CD4-positive, CD25-positive, alpha-beta regulatory T cell (primary cell): ENCODE data around the gene NDUFA6. TPM values are rescaled to one million over a fixed set of nuclear protein-coding genes. Genes with fewer than 3 reads are reported as not detected.
"Not testable (repeated sequence)": the region's sequence is repeated elsewhere in the genome, so short reads cannot be mapped to it uniquely, and the experiment has no call there.

Source experiments
- ATAC-seq, 2 donors: fragments of 150-1000 bp; cut with Tn5 transposase; one replicate each; pipeline ENCODE4 v1.10.0; 2021; ENCODE audit warnings: low read depth in 2 of 2, moderate number of reproducible peaks in 2 of 2, moderate library complexity in 1 of 2
- DNase-seq, 3 donors: peaks; one replicate each; pipeline versions ENCODE4 v3.0.0 to v3.0.0-alpha.2; 2012 to 2022; ENCODE audit warnings: mixed read lengths in 1 of 3
- H3K27ac ChIP-seq: one replicate; pipeline ENCODE4 v1.7.0; 2013; ENCODE audit warnings: mild to moderate bottlenecking, low read length; ENCODE audit not compliant: insufficient read depth, poor library complexity, severe bottlenecking
- H3K27me3 ChIP-seq: one replicate; pipeline ENCODE4 v1.7.0; 2013; ENCODE audit warnings: low read length; ENCODE audit not compliant: control insufficient read depth, insufficient read depth
- H3K36me3 ChIP-seq: one replicate; pipeline ENCODE4 v1.7.0; 2013; ENCODE audit warnings: mild to moderate bottlenecking, low read length, moderate library complexity; ENCODE audit not compliant: control insufficient read depth, insufficient read depth
- H3K4me1 ChIP-seq: 2 replicates; pipeline ENCODE4 v1.7.0; 2013; ENCODE audit warnings: mild to moderate bottlenecking, low read length; ENCODE audit not compliant: insufficient read depth, control insufficient read depth, poor library complexity, severe bottlenecking
- H3K4me3 ChIP-seq: one replicate; pipeline ENCODE4 v1.7.0; 2013; ENCODE audit warnings: low read depth, mild to moderate bottlenecking, low read length, moderate library complexity
- H3K9me3 ChIP-seq, 2 experiments: 1 replicate in 1 of 2; 2 replicates in 1 of 2; pipeline ENCODE4 v1.7.0; 2013; ENCODE audit warnings: low read length in 2 of 2, mild to moderate bottlenecking in 1 of 2, moderate library complexity in 1 of 2; ENCODE audit not compliant: control insufficient read depth in 2 of 2
- H3K27ac Mint-ChIP-seq, 3 donors: one replicate each; pipeline ENCODE4 v1.8.0; 2020 to 2022; ENCODE audit warnings: mild to moderate bottlenecking in 3 of 3, mixed read lengths in 3 of 3, moderate library complexity in 2 of 3
- H3K27me3 Mint-ChIP-seq: one replicate; pipeline ENCODE4 v1.8.0; 2022; ENCODE audit warnings: mild to moderate bottlenecking, mixed read lengths
- H3K36me3 Mint-ChIP-seq: one replicate; pipeline ENCODE4 v1.8.0; 2020; ENCODE audit warnings: mixed read lengths
- H3K4me1 Mint-ChIP-seq, 4 donors: one replicate each; pipeline ENCODE4 v1.8.0; 2020 to 2022; ENCODE audit warnings: mixed read lengths in 4 of 4, mild to moderate bottlenecking in 1 of 4
- H3K4me3 Mint-ChIP-seq, 4 donors: one replicate each; pipeline ENCODE4 v1.8.0; 2020 to 2022; ENCODE audit warnings: mild to moderate bottlenecking in 4 of 4, mixed read lengths in 4 of 4, moderate library complexity in 3 of 4
- H3K9me3 Mint-ChIP-seq, 7 donors: one replicate each; pipeline ENCODE4 v1.8.0; 2020 to 2022; ENCODE audit warnings: mixed read lengths in 7 of 7, mild to moderate bottlenecking in 3 of 7, moderate library complexity in 2 of 7
- polyA plus RNA-seq, 4 donors: library from polyadenylated mRNA; unstranded; fragments of 300-500 nt; fragmentation: Illumina TruSeq; gene quantifications; one replicate each; pipeline ENCODE4 v1.2.3, GENCODE V29; 2021
- total RNA-seq: library from RNA; stranded (reverse); gene quantifications from one replicate; pipeline ENCODE4 v1.2.3, GENCODE V29; 2022

Gene NDUFA6
- total and polyA plus RNA-seq, 5 donors from 2014 or later = 60.2 to 216 (median 156) TPM

DNA sequence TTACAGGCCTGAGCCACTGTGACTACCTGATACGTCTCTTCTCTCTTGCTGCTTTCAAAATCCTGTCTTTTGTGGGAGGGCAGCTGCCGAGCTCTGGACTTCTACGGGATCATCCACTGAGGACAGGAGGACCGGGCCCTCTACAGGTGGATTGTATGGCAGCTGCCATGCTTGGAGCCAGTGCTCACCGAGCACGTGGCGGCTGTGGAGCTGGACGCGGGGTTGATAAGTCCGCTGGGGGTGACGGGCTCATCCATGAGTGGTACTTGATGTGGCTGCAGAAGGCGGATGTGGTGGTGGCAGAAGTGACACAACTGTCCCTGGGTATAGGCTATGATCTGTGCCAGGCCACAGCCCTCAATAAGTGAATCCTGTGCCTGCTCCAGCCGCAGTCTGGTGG is 41.9 kb upstream of the NDUFA6 start:
- DNase-seq = no peak
- H3K27ac Mint-ChIP-seq = no peak overlapping the region

DNA sequence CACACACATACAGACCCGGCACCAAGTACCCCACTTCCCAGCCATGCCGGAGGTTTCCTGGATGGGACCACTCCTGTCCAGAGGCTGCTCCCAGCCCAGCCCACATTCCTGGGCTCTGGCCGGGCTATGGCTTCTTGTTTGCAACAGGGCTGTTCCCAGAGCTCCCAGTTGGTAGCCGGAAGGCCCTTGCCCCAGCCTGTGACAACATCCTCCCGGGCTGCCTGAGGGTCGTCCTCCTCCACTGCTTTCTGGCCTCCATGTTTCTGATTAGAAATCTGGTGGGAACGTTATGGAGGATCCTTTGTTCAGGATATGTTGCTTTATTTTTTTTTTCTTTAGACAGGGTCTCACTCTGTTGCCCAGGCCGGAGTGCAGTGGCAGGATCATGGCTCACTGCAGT is 41.0 kb upstream of the NDUFA6 start:
- Mint-ChIP-seq H3K36me3 (no peaks in the 10 kb centered on the region), H3K27ac (peak overlapping the region in 1 of 3 donors; percentile 34), H3K27me3 (no peaks in the 10 kb centered on the region)

More for the DNA sequence above, 41.9 kb upstream of the NDUFA6 start:
- Histone ChIP-seq H3K4me1 (no peaks in the 10 kb centered on the region), H3K4me3 (no peak overlapping the region), H3K27me3 (no peaks in the 10 kb centered on the region), H3K9me3 (no peaks in the 10 kb centered on the region), H3K27ac (no peak overlapping the region), H3K36me3 (no peaks in the 10 kb centered on the region)
- Mint-ChIP-seq H3K9me3 (no peaks in the 10 kb centered on the region), H3K4me1 (peaks cover 0 to 2% (median 0%) of the 10 kb centered on the region in 4 donors), H3K36me3 (no peaks in the 10 kb centered on the region), H3K27me3 (no peaks in the 10 kb centered on the region), H3K4me3 (no peak overlapping the region)
- no peak for ATAC-seq

DNA sequence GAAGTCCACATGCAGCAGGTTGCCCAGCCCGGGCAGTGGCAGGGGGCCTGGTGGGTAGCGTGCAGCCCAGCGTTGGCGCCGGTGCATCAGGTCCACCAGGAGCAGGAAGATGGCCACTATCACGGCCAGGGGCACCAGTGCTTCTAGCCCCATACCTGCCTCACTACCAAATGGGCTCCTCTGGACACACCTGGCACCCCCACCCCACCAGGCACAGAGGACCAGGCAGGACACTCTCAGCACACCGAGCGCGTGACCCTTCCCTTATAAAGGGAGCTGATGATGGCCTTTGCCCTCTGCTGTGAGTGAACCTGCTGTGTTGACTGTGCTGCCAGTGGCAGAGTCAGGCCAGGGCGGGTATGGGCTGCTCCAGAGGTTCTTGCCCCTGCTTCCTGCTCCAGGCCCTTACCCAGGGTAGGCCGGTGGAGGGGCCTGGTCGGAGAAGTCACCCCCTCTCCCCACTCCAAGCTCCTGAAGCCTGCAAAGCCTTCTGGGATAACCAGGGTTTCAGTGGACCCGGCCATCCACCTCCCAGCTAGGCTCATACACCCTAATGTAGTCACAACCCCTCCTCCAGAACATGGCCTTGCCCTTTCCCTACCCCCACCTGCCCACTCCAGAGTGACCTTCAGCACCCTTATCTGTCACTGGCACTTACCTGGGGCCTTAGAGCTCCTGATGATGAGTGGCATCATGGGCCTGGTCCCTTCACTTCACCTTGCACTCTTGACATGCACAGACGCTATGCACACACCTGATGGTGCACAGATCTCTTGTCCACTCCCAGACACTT is 40.3 kb upstream of the NDUFA6 start, which contains the start of gene CYP2D6:
Gene CYP2D6, minus strand, starts transcription at position 172 of the 793 bp plus-strand sequence. Its CDS starts 19 bp downstream, at position 153.
- not testable (repeated sequence) for H3K4me1 ChIP-seq, H3K36me3 Mint-ChIP-seq, DNase-seq, H3K27me3 Mint-ChIP-seq, H3K36me3 ChIP-seq, H3K4me3 ChIP-seq, H3K4me1 Mint-ChIP-seq, H3K9me3 Mint-ChIP-seq, ATAC-seq, H3K27ac ChIP-seq, H3K9me3 ChIP-seq, H3K27me3 ChIP-seq
- Mint-ChIP-seq H3K4me3 (peak within 1 kb of the TSS in 1 of 4 donors; percentile 68), H3K27ac (peak within 1 kb of the TSS; percentile 34 to 82 (median 81))

More for the DNA sequence above, 41.0 kb upstream of the NDUFA6 start:
- no peaks in the 10 kb centered on the region for H3K27me3 ChIP-seq
- DNase-seq = no peak
- no peaks in the 10 kb centered on the region for H3K36me3 ChIP-seq
- no peaks in the 10 kb centered on the region for H3K4me1 ChIP-seq
- Mint-ChIP-seq H3K9me3 (no peaks in the 10 kb centered on the region), H3K4me1 (peaks cover 0 to 2% (median 0%) of the 10 kb centered on the region in 4 donors), H3K4me3 (peak overlapping the region in 1 of 4 donors; percentile 68)
- H3K4me3 ChIP-seq = no peak overlapping the region
- H3K9me3 ChIP-seq = no peaks in the 10 kb centered on the region
- ATAC-seq = no peak
- H3K27ac ChIP-seq = no peak overlapping the region

DNA sequence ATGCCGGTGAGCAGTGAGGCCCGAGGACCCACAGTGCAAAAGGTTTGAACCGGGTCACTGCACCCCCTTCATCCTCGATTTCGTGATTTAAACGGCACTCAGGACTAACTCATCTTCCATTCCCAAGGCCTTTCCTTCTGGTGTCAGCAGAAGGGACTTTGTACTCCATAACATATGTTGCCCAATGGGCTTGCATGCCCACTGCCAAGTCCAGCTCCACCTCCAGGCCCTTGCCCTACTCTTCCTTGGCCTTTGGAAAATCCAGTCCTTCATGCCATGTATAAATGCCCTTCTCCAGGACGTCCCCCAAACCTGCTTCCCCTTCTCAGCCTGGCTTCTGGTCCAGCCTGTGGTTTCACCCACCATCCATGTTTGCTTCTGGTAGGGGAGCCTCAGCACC is 39.6 kb upstream of the NDUFA6 start:
- H3K9me3 Mint-ChIP-seq, H3K9me3 ChIP-seq, H3K36me3 Mint-ChIP-seq, H3K4me3 ChIP-seq, H3K27me3 Mint-ChIP-seq, H3K36me3 ChIP-seq, DNase-seq, H3K27ac ChIP-seq, H3K4me1 ChIP-seq, ATAC-seq, H3K27me3 ChIP-seq, H3K4me1 Mint-ChIP-seq, H3K4me3 Mint-ChIP-seq: not testable (repeated sequence)
- peak overlapping the region in 1 of 3 donors; percentile 82 for H3K27ac Mint-ChIP-seq

DNA sequence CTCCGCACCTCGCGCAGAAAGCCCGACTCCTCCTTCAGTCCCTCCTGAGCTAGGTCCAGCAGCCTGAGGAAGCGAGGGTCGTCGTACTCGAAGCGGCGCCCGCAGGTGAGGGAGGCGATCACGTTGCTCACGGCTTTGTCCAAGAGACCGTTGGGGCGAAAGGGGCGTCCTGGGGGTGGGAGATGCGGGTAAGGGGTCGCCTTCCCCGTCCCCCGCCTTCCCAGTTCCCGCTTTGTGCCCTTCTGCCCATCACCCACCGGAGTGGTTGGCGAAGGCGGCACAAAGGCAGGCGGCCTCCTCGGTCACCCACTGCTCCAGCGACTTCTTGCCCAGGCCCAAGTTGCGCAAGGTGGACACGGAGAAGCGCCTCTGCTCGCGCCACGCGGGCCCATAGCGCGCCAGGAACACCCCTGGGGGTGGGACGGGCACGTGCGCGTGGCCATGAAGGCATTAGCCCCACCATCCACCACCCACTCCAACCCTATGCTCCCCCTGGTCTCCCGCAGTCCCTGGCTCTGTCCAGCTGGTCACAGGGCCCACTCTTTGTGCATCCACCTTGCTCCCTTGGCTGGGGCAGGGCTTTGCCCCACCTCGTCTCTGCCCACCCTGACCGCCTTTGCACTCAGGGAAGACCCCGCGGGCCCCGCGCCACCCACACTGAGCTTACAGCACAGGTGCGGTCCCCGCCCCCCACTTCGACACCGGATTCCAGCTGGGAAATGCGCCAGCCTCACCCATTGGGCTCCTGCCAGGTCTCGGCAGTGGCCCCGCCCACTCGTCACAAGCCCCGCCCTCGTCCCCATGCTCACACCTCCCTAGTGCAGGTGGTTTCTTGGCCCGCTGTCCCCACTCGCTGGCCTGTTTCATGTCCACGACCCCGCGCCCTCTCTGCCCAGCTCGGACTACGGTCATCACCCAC is 38.5 kb upstream of the NDUFA6 start:
- ATAC-seq, H3K27me3 Mint-ChIP-seq, H3K27me3 ChIP-seq, H3K36me3 Mint-ChIP-seq, H3K4me1 Mint-ChIP-seq, DNase-seq, H3K9me3 ChIP-seq, H3K9me3 Mint-ChIP-seq, H3K4me1 ChIP-seq, H3K4me3 Mint-ChIP-seq, H3K27ac ChIP-seq, H3K4me3 ChIP-seq, H3K36me3 ChIP-seq: not testable (repeated sequence)
- peak overlapping the region in 1 of 3 donors; percentile 81 for H3K27ac Mint-ChIP-seq

DNA sequence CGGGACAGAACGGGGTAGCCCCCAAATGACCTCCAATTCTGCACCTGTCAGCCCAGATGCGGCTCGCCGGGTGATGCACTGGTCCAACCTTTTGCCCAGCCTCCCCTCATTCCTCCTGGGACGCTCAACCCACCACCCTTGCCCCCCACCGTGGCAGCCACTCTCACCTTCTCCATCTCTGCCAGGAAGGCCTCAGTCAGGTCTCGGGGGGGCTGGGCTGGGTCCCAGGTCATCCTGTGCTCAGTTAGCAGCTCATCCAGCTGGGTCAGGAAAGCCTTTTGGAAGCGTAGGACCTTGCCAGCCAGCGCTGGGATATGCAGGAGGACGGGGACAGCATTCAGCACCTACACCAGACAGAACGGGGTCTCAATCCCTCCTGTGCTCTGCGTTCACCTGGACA is 37.4 kb upstream of the NDUFA6 start:
- not testable (repeated sequence) for DNase-seq

DNA sequence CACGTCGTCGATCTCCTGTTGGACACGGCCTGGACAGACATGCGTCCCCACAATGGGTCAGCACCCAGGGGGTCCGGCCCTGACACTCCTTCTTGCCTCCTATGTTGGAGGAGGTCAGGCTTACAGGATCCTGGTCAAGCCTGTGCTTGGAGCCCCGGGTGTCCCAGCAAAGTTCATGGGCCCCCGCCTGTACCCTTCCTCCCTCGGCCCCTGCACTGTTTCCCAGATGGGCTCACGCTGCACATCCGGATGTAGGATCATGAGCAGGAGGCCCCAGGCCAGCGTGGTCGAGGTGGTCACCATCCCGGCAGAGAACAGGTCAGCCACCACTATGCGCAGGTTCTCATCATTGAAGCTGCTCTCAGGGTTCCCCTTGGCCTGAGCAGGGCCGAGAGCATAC is 37.0 kb upstream of the NDUFA6 start:
- Histone ChIP-seq H3K27me3 (no peaks in the 10 kb centered on the region), H3K36me3 (no peaks in the 10 kb centered on the region), H3K9me3 (no peaks in the 10 kb centered on the region), H3K4me3 (no peak overlapping the region), H3K4me1 (no peaks in the 10 kb centered on the region), H3K27ac (no peak overlapping the region)
- no peaks in the 10 kb centered on the region for H3K36me3 Mint-ChIP-seq
- no peak overlapping the region for H3K4me3 Mint-ChIP-seq
- peaks cover 0 to 2% (median under 1%) of the 10 kb centered on the region in 4 donors for H3K4me1 Mint-ChIP-seq
- H3K9me3 Mint-ChIP-seq = no peaks in the 10 kb centered on the region
- no peak for ATAC-seq
- DNase-seq = no peak
- H3K27ac Mint-ChIP-seq = no peak overlapping the region
- H3K27me3 Mint-ChIP-seq = no peaks in the 10 kb centered on the region

More for the DNA sequence above, 37.4 kb upstream of the NDUFA6 start:
- not testable (repeated sequence) for H3K4me3 ChIP-seq, H3K36me3 Mint-ChIP-seq, H3K27ac ChIP-seq, H3K36me3 ChIP-seq, H3K4me3 Mint-ChIP-seq, H3K27me3 ChIP-seq, H3K27me3 Mint-ChIP-seq, ATAC-seq, H3K4me1 Mint-ChIP-seq, H3K27ac Mint-ChIP-seq, H3K9me3 Mint-ChIP-seq, H3K4me1 ChIP-seq, H3K9me3 ChIP-seq
